Glutamatergic neuron (in vitro differentiated cells): ENCODE results near the gene PERM1. TPM values are rescaled to one million over a fixed set of nuclear protein-coding genes. Genes with fewer than 3 reads are reported as not detected.

Source experiments
- DNase-seq: peaks from one replicate; pipeline ENCODE4 v3.0.0; 2022
- H3K27ac Mint-ChIP-seq: one replicate; pipeline ENCODE4 v1.8.0; 2020; ENCODE audit warnings: mild to moderate bottlenecking, mixed read lengths, inconsistent platforms; ENCODE audit not compliant: unreplicated experiment
- H3K27me3 Mint-ChIP-seq: one replicate; pipeline ENCODE4 v1.8.0; 2020; ENCODE audit warnings: mild to moderate bottlenecking, moderate library complexity, mixed read lengths, inconsistent platforms; ENCODE audit not compliant: unreplicated experiment
- H3K36me3 Mint-ChIP-seq: one replicate; pipeline ENCODE4 v1.8.0; 2020; ENCODE audit warnings: mild to moderate bottlenecking, mixed read lengths, inconsistent platforms; ENCODE audit not compliant: unreplicated experiment
- H3K4me1 Mint-ChIP-seq: one replicate; pipeline ENCODE4 v1.8.0; 2020; ENCODE audit warnings: mild to moderate bottlenecking, low read depth, mixed read lengths, inconsistent platforms; ENCODE audit not compliant: unreplicated experiment
- H3K4me3 Mint-ChIP-seq: one replicate; pipeline ENCODE4 v1.8.0; 2020; ENCODE audit warnings: mild to moderate bottlenecking, mixed read lengths, inconsistent platforms; ENCODE audit not compliant: unreplicated experiment
- H3K9me3 Mint-ChIP-seq: one replicate; pipeline ENCODE4 v1.8.0; 2020; ENCODE audit warnings: mild to moderate bottlenecking, moderate library complexity, mixed read lengths, inconsistent platforms; ENCODE audit not compliant: unreplicated experiment
- total RNA-seq: library from RNA; stranded (reverse); fragmentation: NEBNext Ultra II Directional; extraction: Animal tissue kit (Norgen Biotek cat#: 25700); gene quantifications from one replicate; pipeline ENCODE4 v1.2.1, GENCODE V29; 2021; ENCODE audit not compliant: unreplicated experiment
- TF ChIP-seq, protein P1 (sequence below): fragments of 200-600 bp; sonication (generic); IDR thresholded peaks from one replicate; pipeline ENCODE4 v1.5.0; 2021; ENCODE audit not compliant: partially characterized antibody, unreplicated experiment

PERM1 gene
- total RNA-seq, 1 donor from 2014 or later = 0.32 TPM

DNA sequence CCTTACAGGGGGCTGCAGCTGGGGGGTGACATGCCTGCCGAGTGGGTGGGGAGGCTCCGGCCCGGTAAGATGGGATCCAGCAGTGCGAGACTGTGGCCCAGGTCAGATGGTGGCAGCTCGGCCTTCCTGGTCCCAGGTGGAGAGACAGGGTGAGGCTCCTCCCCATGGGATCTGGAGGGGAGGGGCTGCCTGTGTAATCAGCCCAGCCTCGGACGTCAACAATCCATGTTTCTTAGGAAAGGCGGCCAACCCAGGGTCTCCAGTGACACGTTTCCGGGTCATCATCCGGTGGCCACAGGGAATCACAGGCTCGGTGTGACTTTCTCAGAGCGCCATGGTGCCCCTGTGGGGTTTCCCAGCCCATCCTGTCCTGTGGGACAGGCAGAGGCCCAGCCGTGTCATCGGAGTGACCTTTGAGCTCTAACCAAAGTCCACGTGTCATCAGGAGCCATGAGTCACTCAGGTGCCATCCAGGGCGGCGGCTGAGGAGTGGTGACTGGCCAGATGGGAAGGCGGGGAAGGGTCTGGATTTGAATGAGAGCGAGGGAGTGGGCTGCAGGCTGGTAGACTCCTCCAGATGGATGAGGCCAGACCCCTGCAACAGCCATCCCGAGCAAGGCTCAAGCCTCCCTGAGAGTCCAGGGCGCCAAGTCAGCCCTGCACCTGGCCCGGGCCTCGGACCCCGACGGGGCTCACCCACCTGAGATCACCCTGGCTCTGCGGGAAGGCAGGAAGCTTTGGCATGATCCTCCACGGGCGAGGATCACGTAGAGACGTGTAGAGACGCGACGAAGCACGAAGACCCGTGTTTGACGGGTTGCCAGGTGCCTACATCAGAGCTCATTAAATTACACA lies 24.6 kb upstream of the PERM1 start:
- no peak for DNase-seq
- Mint-ChIP-seq H3K27ac (peak overlapping the region; percentile 17), H3K4me1 (peaks cover 18% of the 10 kb centered on the region), H3K36me3 (no peaks in the 10 kb centered on the region), H3K4me3 (no peak overlapping the region), H3K27me3 (peaks cover 12% of the 10 kb centered on the region), H3K9me3 (peaks cover 5% of the 10 kb centered on the region)
- TF ChIP-seq, protein P1, sequence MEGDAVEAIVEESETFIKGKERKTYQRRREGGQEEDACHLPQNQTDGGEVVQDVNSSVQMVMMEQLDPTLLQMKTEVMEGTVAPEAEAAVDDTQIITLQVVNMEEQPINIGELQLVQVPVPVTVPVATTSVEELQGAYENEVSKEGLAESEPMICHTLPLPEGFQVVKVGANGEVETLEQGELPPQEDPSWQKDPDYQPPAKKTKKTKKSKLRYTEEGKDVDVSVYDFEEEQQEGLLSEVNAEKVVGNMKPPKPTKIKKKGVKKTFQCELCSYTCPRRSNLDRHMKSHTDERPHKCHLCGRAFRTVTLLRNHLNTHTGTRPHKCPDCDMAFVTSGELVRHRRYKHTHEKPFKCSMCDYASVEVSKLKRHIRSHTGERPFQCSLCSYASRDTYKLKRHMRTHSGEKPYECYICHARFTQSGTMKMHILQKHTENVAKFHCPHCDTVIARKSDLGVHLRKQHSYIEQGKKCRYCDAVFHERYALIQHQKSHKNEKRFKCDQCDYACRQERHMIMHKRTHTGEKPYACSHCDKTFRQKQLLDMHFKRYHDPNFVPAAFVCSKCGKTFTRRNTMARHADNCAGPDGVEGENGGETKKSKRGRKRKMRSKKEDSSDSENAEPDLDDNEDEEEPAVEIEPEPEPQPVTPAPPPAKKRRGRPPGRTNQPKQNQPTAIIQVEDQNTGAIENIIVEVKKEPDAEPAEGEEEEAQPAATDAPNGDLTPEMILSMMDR = no peak

- Mint-ChIP-seq H3K27ac (no peak overlapping the region), H3K4me1 (peaks cover 18% of the 10 kb centered on the region)
These were observed 23.9 kb upstream of the PERM1 start for GRCh38 chr1:1005774-1006304.

GRCh38 chr1:1004780-1005697 lies 23.1 kb upstream of the PERM1 start:
- no peaks in the 10 kb centered on the region for H3K36me3 Mint-ChIP-seq
- peaks cover 15% of the 10 kb centered on the region for H3K27me3 Mint-ChIP-seq
- peak; percentile 65 for DNase-seq
- peak overlapping the region; percentile 82 for H3K27ac Mint-ChIP-seq
- TF ChIP-seq, protein P1 = no peak
- H3K4me1 Mint-ChIP-seq = peaks cover 18% of the 10 kb centered on the region
- H3K9me3 Mint-ChIP-seq = peaks cover 8% of the 10 kb centered on the region
- peak overlapping the region; percentile 83 for H3K4me3 Mint-ChIP-seq

More at GRCh38 chr1:1005774-1006304, 23.9 kb upstream of the PERM1 start:
- Mint-ChIP-seq H3K36me3 (no peaks in the 10 kb centered on the region), H3K27me3 (peaks cover 13% of the 10 kb centered on the region), H3K4me3 (peak overlapping the region; percentile 58), H3K9me3 (peaks cover 6% of the 10 kb centered on the region)
- no peak for DNase-seq
- TF ChIP-seq, protein P1 = no peak

DNA sequence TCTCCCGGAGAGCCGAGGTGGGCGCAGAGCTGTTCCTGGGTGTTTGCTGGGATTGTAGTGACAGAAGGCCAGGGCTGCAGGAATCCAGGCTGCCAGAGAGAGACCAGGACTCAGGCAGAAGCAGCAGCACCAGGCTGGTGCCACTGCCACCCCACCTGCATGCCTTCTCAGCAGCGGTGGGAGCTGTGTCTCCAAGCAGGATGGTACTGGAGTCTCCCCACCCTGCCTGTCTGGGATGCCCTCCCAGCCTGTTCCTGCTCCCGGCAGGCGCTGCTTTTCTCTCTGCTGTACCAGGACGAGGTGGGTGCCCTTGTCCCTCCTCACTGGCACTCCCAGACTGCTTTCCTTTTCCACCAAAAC lies 22.5 kb upstream of the PERM1 start:
- TF ChIP-seq, protein P1 = no peak
- H3K9me3 Mint-ChIP-seq = peaks cover 8% of the 10 kb centered on the region
- DNase-seq = no peak
- peak overlapping the region; percentile 82 for H3K27ac Mint-ChIP-seq
- H3K27me3 Mint-ChIP-seq = peaks cover 15% of the 10 kb centered on the region
- H3K4me3 Mint-ChIP-seq = peak overlapping the region; percentile 83
- peaks cover 18% of the 10 kb centered on the region for H3K4me1 Mint-ChIP-seq
- no peaks in the 10 kb centered on the region for H3K36me3 Mint-ChIP-seq
